Activated CD4-positive, alpha-beta memory T cell treated with anti-CD3 and anti-CD28 coated beads for 36 hours (primary cell): ENCODE measurements around the gene IQSEC2. TPM values are rescaled to one million over a fixed set of nuclear protein-coding genes. Genes with fewer than 3 reads are reported as not detected.

Experiments used
- CTCF ChIA-PET: fragments of 350-600 bp; sonication (Branson Sonifier 250); formaldehyde crosslinking; loops from one replicate; lab custom pipeline; 2021; ENCODE audit warnings: antibody characterized with exemption, inconsistent platforms; lab: Charles Lee
- POLR2A ChIA-PET: fragments of 350-600 bp; sonication (Branson Sonifier 250); formaldehyde crosslinking; loops from one replicate; lab custom pipeline; 2021; ENCODE audit warnings: antibody characterized with exemption; lab: Charles Lee
- DNase-seq: peaks from one replicate; pipeline ENCODE4 v3.0.0-alpha.2; 2020
- H3K27ac Mint-ChIP-seq: one replicate; pipeline ENCODE4 v1.8.0; 2021; ENCODE audit warnings: mixed read lengths
- H3K27me3 Mint-ChIP-seq: one replicate; pipeline ENCODE4 v1.8.0; 2021; ENCODE audit warnings: mixed read lengths
- H3K36me3 Mint-ChIP-seq: one replicate; pipeline ENCODE4 v1.8.0; 2021; ENCODE audit warnings: mixed read lengths
- H3K4me1 Mint-ChIP-seq: one replicate; pipeline ENCODE4 v1.8.0; 2021; ENCODE audit warnings: low read depth, mixed read lengths
- H3K4me3 Mint-ChIP-seq: one replicate; pipeline ENCODE4 v1.8.0; 2021; ENCODE audit warnings: mild to moderate bottlenecking, mixed read lengths
- H3K9me3 Mint-ChIP-seq: one replicate; pipeline ENCODE4 v1.8.0; 2021; ENCODE audit warnings: mixed read lengths
- intact Hi-C: fragments of 100-400 bp; cut with micrococcal nuclease; formaldehyde crosslinking; loops from one replicate; pipeline ENCODE4 v1.15.1; 2023
- total RNA-seq, 2 experiments: library from RNA; stranded (reverse); gene quantifications; one replicate each; pipeline ENCODE4 v1.2.3, GENCODE V29; 2021

Gene IQSEC2
- total RNA-seq, 2 experiments from 2014 or later, result 0.39 to 0.74 TPM

DNA sequence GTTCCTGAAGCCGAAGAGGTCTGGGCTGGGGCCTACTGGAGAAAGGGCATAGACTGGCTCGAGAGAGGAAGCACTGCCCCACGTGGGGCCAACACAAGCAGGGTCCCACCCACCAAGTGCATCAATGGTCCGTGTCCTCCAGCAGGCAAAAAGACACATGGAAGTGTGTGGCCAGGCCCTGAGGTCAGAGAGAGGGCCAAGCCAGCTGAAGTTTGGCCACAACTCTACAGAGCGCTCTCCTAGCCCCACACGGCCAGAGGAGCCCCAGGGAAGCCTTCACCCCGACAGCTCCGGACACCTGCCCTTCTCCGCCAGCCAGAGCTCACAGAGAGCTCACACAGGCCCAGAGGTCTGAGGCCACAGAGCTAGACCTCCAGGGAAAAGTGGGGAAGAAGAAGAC lies 47.8 kb downstream of the IQSEC2 start:
- intact Hi-C loops, result no loop called here
- H3K9me3 Mint-ChIP-seq, result no peaks in the 10 kb centered on the region
- DNase-seq, result no peak
- H3K4me3 Mint-ChIP-seq, result no peak overlapping the region
- ChIA-PET CTCF (no interaction called here), POLR2A (no interaction called here)
- no peak overlapping the region for H3K27ac Mint-ChIP-seq
- H3K4me1 Mint-ChIP-seq, result no peaks in the 10 kb centered on the region
- H3K36me3 Mint-ChIP-seq, result no peaks in the 10 kb centered on the region
- H3K27me3 Mint-ChIP-seq, result no peaks in the 10 kb centered on the region

GRCh38 chrX:53230116-53230515 lies 51.3 kb downstream of the IQSEC2 start:
- Mint-ChIP-seq H3K36me3 (no peaks in the 10 kb centered on the region), H3K4me3 (no peak overlapping the region), H3K9me3 (no peaks in the 10 kb centered on the region), H3K27ac (no peak overlapping the region), H3K4me1 (peaks cover 5% of the 10 kb centered on the region), H3K27me3 (no peaks in the 10 kb centered on the region)
- intact Hi-C loops, result no loop called here
- CTCF ChIA-PET, result no interaction called here
- POLR2A ChIA-PET, result no interaction called here
- no peak for DNase-seq

- POLR2A ChIA-PET, result no interaction called here
- H3K4me3 Mint-ChIP-seq, result no peak overlapping the region
- no peak for DNase-seq
- H3K9me3 Mint-ChIP-seq, result no peaks in the 10 kb centered on the region
- no peak overlapping the region for H3K27ac Mint-ChIP-seq
- no peaks in the 10 kb centered on the region for H3K27me3 Mint-ChIP-seq
- peaks cover 17% of the 10 kb centered on the region for H3K4me1 Mint-ChIP-seq
- CTCF ChIA-PET, result interaction anchor here (1.0 kb wide), 1 partner anchor 12 kb away, joined by 3 read pairs; no protein-coding TSS in a partner anchor
- peaks cover 13% of the 10 kb centered on the region for H3K36me3 Mint-ChIP-seq
- intact Hi-C loops, result no loop called here
Observed at GRCh38 chrX:53227224-53227765, 54.1 kb downstream of the IQSEC2 start.

DNA sequence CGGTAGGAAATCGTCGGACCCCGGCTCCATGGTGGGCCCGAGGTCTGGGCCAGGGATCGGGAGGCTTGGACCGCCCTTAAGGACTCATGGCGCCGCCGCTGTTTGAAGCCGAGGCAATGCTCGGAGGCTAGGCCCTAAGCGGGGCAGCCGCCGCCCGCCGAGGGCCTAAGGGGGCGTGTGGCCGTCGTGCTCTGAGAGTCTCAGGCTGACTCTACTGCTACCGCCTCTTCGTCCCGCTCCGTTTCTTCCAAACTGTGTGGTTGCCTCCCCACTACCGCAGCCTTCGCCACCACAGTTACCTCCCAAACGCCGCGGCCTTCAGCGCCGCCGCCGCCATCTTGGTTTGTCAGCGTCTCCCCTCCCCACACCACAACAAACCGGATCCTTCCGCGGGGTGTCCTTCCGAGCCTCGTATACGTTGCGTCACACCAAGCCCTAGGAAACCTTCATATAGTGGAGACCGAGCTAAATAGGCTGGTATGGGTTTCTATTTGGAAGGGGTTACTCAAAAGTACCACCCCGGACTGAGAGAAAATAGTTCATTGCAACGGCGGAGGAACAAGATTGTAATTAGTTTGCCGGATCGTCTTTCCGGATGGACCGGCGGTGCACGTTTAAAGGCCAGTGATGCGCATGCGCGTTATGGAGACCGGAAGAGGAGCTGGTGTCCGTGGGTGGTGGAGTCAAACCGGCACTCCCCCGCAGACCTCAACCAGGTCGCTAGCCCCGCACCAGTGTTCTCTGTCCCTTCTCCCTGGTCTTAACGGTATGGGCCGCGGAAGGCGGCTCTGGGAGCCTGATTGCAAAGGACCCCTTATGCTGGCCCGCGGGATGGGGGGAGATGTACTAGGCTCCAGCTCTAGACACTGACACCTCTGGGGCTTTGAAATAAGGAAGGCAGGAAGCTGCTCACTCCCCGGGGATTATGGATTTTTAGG lies 56.3 kb downstream of the IQSEC2 start, which contains the start of gene KDM5C:
Gene KDM5C (minus strand): TSS at position 348 of the 938 bp plus-strand sequence. CDS start 318 bp downstream, at position 30.
- Mint-ChIP-seq H3K27me3 (no peaks in the 10 kb centered on the region), H3K27ac (peak within 1 kb of the TSS; percentile 97), H3K9me3 (no peaks in the 10 kb centered on the region), H3K4me1 (peaks cover 28% of the 10 kb centered on the region), H3K36me3 (peaks cover 13% of the 10 kb centered on the region), H3K4me3 (peak within 1 kb of the TSS; percentile 93)
- POLR2A ChIA-PET, result interaction anchor here (0.5 to 1.5 kb wide), 5 partner anchors 8 to 197 kb away, joined by 3 to 7 read pairs (median 4); partner anchors contain the start of genes RIBC1 and SMC1A
- peak; percentile 91 for DNase-seq
- intact Hi-C loops, result loop anchor here (1.0 to 5.0 kb wide), 2 partner anchors 38 to 132 kb away; no protein-coding TSS in a partner anchor
- CTCF ChIA-PET, result interaction anchor here (1.2 to 1.4 kb wide), 2 partner anchors 14 to 87 kb away, joined by 4 read pairs; no protein-coding TSS in a partner anchor

GRCh38 chrX:53223955-53224859 lies 57.2 kb downstream of the IQSEC2 start:
- H3K27ac Mint-ChIP-seq, result peak overlapping the region; percentile 97
- H3K4me3 Mint-ChIP-seq, result peak overlapping the region; percentile 93
- CTCF ChIA-PET, result interaction anchor here (1.4 kb wide), 1 partner anchor 15 kb away, joined by 4 read pairs; no protein-coding TSS in a partner anchor
- intact Hi-C loops, result loop anchor here (5.0 kb wide), 1 partner anchor 37 kb away; no protein-coding TSS in a partner anchor
- DNase-seq, result peak; percentile 12
- peaks cover 15% of the 10 kb centered on the region for H3K36me3 Mint-ChIP-seq
- H3K4me1 Mint-ChIP-seq, result peaks cover 28% of the 10 kb centered on the region
- no peaks in the 10 kb centered on the region for H3K27me3 Mint-ChIP-seq
- H3K9me3 Mint-ChIP-seq, result no peaks in the 10 kb centered on the region
- POLR2A ChIA-PET, result interaction anchor here (1.5 kb wide), 1 partner anchor 15 kb away, joined by 4 read pairs; no protein-coding TSS in a partner anchor

DNA sequence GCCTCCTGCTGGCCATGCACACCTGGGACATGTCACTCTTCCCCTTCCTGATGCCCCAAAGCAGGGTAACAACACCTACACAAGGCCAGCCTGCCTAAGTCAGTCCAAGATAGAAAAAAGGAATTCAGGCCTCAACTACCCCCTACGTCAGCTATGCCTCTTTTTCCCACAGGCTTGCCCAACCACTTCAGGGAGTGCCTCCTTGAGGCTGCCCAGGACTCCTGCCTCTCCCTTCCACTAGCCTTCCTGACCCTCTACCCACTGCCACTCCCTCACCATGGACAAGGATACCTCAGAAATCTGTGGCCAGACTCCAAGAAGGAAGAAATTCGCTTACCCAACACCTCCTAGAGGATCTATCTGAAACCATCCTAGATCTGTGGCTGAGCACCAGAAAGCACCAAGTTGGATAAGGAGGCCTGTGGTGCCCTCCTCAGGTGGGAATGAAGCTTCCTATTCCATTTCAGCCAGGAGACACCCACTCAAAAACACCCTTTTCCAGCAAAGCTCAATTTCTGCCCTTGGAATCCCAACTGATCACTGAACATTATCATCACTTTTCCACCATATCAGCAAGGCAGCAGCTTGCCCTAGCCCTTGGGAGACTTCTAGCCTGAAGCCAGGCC lies 58.2 kb downstream of the IQSEC2 start:
- Mint-ChIP-seq H3K27me3 (no peaks in the 10 kb centered on the region), H3K27ac (peak overlapping the region; percentile 34), H3K4me1 (peaks cover 28% of the 10 kb centered on the region), H3K9me3 (no peaks in the 10 kb centered on the region), H3K36me3 (peaks cover 15% of the 10 kb centered on the region), H3K4me3 (peak overlapping the region; percentile 93)
- ChIA-PET CTCF (interaction anchor here (1.2 kb wide), 1 partner anchor 16 kb away, joined by 3 read pairs; no protein-coding TSS in a partner anchor), POLR2A (no interaction called here)
- DNase-seq, result no peak
- intact Hi-C loops, result loop anchor here (5.0 kb wide), 1 partner anchor 36 kb away; no protein-coding TSS in a partner anchor

Other genes starting within 250 kb of the IQSEC2 start
- not detected for gene GPR173, start 232.8 kb downstream of the IQSEC2 start, total RNA-seq
- 10 to 100 TPM; 70.6 to 72.8 TPM for gene TSPYL2, start 199.2 kb downstream of the IQSEC2 start, total RNA-seq
- gene KANTR, start 187.4 kb downstream of the IQSEC2 start, total RNA-seq, result 1 to 10 TPM; 5.9 to 6.4 TPM
- 10 to 100 TPM; 77.6 to 86.0 TPM for gene KDM5C, start 56.4 kb downstream of the IQSEC2 start, total RNA-seq
- 100 to 1,000 TPM; 148 to 161 TPM for gene SMC1A, start 141.1 kb upstream of the IQSEC2 start, total RNA-seq
- gene RIBC1, start 141.3 kb upstream of the IQSEC2 start, total RNA-seq, result under 1 TPM; 0.51 to 0.57 TPM
- gene HSD17B10, start 152.8 kb upstream of the IQSEC2 start, total RNA-seq, result 10 to 100 TPM; 75.5 to 80.5 TPM